Tongue (tissue), 2 donors: ENCODE measurements around the gene CDH23. TPM values are rescaled to one million over a fixed set of nuclear protein-coding genes. Genes with fewer than 3 reads are reported as not detected.

Experiments
- DNase-seq: peaks from one replicate; pipeline ENCODE4 v3.0.0-alpha.2; 2015
- total RNA-seq: library from RNA; depleted of rRNA; stranded (reverse); fragments of >200 nt; gene quantifications from one replicate; pipeline ENCODE4 v1.2.3, GENCODE V29; 2014

The CDH23 gene
- total RNA-seq, 1 donor from 2014 or later, result 12.2 TPM

DNA sequence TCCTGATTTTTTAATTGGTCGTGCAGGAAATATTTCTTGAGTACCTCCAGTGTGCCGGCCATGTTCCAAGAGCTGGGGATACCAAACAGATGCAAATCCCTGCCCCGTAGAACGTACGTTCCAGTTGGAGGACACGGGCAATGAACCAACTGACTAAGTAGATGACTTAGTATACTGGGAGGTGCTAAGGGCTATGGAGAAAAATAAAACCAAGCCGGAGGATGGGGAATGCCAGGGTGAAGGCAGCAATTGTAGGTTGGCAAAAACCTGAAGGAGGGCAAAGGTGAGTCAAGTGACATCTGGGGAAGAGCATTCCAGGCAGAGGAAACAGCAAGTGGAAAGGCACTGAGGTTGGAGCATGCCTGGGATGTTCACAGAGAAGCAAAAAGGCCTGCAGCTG lies 383.4 kb downstream of the CDH23 start:
- no peak for DNase-seq

GRCh38 chr10:71780719-71781118 lies 384.0 kb downstream of the CDH23 start:
- DNase-seq, result no peak

- DNase-seq, result no peak
These were observed 385.6 kb downstream of the CDH23 start for GRCh38 chr10:71782221-71782916.

DNA sequence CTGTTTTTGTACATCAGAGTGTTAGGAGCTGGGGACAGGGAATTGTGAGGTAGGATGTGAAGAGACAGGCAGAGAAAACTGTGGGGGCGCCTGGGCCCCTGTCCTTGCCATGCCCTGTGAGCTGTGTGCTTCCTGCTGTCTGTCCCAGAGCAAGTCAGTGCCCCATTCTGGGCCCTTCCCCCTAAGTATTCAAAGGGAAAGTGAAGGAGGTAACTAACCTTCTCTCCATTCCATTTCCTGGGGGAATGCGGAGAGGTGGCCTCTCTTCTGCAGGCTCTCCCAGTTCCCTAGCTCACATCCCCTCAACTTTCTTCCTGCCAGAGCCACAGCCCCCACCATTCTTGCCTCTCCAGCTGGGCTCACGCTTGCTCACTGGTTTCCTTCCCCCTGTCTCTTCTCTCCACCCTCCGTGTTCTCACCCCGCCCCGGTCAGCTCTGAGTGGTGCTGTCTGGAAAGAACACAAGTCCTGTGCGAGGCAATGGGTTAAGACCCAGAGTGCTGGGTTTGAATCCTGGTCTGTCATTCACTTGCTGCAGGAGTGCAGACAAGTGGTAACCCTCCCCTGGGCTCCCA lies 386.3 kb downstream of the CDH23 start:
- no peak for DNase-seq

GRCh38 chr10:71783917-71784678 lies 387.4 kb downstream of the CDH23 start:
- DNase-seq, result no peak

DNA sequence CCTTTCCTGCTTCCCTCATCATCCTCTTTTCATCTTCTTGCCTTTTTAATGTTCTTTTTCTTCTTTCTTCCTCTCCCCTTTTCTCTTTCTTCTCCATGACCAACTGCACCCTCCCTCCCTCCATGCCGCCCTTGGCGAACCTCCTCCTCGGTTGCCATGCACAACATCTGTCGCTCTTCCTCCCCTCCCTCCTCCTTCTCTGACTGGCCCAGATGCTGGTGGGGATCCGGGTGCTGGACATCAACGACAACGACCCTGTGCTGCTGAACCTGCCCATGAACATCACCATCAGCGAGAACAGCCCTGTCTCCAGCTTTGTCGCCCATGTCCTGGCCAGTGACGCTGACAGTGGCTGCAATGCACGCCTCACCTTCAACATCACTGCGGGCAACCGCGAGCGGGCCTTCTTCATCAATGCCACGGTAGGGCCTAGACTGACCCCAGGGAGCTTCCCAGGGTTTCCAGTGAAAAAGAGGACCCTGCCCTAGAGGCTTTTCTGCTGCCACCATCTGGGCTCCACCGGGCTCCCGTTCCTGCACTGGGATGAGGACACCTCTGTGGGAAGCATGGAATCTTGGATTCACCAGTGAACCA lies 388.1 kb downstream of the CDH23 start:
- DNase-seq, result no peak

- DNase-seq, result no peak
These were observed 392.2 kb downstream of the CDH23 start for GRCh38 chr10:71788954-71789353.

DNA sequence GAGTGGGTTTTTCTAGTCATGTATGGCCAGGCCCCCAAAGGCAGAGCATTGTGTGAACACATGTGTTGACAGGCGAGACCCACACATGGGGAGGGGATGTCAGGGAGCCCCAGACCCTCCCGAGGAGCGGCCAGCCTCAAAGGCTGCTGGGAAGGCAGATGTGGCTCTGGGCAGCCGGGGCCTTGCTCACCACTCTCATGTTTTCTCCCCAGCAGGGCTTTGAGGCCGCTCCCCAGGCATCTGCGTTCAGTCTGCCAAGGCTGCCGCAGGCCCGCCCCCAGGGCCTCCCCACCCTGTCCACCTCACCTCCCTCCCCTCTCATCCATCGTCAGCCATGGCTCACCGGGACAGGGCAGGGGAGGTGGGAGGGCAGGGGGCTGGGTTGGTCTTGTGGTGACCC lies 393.2 kb downstream of the CDH23 start:
- no peak for DNase-seq

DNA sequence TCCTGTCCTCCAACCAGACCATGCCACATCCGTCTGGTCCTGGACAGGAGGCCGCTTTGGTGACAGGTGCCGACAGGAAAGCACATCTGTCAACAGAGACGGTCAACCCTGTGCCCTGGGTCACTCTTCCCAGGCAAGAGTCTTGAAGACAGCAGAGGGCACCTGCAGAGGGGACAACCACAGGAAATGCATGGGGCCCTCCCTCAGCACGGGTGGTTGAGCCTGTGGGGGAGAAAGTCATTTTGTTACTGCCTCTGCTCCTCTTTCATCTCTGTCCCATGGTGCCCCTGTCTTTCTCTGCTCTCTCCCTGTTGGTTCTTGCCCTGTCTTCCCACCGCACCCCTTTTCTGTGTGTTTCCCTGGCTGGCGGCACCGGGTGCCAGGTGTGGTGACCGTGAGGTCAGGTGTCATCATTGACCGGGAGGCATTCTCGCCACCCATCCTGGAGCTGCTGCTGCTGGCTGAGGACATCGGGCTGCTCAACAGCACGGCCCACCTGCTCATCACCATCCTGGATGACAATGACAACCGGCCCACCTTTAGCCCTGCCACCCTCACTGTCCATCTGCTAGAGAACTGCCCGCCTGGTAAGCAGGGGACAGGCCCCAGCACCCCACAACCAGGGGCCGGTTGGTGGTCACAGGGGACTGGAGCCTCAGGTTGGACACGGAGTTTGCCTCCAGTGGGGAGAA lies 394.2 kb downstream of the CDH23 start:
- no peak for DNase-seq

- DNase-seq, result peak; percentile 76
These were observed 398.5 kb downstream of the CDH23 start for GRCh38 chr10:71795248-71795647.

DNA sequence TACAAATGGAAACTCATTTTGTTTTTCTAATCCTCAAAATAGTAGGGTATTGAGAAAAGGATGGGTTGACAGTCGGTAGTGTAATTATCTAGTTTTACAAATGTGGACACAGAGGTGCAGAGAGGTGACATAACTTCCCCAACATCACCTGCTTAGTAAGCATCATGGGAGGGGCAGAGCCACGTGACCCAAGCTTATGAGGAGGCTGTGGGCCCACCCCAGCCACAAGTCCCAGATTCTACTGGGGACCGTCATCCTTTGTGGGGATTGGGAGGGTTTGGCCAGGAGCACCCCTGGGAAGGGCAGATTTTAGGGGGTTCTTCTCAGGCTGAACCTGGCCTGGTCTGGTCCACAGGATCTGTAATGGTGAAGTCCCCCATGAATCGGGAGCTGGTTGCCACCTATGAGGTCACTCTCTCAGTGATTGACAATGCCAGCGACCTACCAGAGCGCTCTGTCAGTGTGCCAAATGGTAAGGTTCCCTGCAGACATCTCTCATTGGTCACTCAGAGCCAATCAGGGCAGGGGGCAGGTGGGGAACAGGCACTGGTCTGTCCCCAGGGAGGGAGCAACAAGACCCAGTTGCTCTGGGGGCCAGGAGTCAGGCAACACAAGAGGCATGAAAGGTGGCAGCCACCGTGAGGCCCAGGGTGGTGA lies 400.2 kb downstream of the CDH23 start:
- no peak for DNase-seq

DNA sequence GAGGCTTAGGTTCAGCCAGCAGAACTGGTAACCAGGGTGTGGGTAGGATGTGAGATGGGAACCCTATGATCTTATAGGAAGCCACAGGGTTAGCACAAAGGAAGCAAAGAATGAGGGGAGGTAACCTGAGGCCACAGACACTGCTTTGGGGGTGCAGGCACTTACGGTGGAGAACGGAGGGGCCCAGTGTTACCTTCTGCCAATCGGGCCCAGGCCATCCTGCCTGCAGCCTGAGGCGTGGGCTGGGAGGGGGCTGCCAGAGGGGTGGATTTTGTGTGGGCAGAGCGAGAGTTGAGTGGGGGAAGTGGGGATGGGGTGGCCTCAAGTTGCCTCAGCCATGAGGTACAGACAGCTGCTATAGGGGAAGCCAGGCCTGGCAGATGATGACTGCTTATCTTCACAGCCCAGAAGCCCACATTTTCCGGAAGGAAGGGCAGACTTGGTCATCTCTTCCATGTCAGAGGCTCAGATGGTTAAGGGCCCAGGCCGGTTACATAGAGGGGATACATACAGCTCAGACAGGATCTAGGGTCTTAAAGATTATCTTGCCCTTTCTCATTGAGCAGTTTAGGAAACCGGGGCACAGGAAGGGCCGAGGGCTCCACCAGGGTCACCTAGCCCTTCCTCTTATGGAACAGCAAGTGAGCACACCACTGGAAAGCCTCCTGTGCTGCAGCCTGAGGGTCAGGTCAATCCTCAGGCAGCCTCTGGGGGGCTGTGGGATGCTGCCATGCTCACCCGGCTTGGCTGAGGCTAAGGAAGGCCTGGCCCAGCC lies 401.0 kb downstream of the CDH23 start:
- no peak for DNase-seq

- no peak for DNase-seq
These were observed 401.5 kb downstream of the CDH23 start for GRCh38 chr10:71798308-71798624.

DNA sequence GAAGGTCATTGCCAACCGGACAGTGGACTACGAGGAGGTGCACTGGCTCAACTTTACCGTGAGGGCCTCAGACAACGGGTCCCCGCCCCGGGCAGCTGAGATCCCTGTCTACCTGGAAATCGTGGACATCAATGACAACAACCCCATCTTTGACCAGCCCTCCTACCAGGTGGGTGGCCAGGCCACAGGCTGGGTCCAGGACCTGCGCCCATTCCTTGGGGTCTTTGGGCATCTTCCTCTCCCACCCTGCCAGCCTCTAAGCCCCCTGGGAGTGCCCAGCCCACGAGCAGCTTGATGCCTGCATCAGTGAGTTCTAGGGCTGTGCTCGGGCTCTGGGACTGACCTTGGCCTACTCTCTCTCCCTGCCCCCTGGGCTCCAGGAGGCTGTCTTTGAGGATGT lies 402.4 kb downstream of the CDH23 start:
- no peak for DNase-seq

DNA sequence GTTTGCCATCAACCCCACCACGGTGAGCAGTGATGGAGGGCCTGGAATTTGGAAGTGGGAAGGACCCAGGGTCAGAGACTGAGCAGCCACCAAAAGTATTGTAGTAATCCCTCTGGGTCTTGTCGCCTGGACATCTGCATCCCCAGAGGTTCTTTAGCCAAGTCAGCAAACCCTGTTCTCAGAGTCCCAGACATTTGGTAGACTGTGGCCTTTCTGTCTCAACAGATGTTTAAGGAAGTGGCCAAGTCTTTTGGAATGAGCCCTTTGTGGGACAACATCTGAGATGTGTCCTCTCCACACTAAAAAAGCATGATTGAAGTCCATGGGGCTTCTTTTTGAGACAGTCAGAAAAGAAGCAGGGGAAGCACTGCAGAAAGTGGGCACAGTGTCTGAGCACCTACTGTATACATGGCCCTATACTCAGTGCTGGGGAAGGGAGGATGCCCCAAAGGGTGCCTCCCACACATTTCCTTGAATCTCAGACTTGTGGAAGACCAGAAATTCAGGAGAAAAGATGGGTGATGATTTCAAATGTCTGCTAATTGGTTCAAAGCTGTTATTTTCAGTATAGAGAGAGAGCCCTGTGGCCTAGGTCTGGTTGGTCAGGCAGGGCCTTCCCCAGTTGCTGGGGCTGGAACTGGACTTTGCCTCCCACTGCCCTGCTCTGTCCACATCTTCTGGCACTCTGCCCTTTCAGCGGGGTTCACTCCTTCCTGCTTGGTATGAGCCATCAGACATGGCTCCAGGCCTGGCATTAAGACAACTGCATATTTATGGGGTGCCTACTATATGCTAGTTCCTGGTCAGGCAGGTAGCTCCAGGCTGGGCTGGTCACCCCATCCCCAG lies 403.1 kb downstream of the CDH23 start:
- DNase-seq, result no peak

GRCh38 chr10:71801361-71801760 lies 404.6 kb downstream of the CDH23 start:
- DNase-seq, result no peak

GRCh38 chr10:71802235-71802634 lies 405.5 kb downstream of the CDH23 start:
- no peak for DNase-seq

DNA sequence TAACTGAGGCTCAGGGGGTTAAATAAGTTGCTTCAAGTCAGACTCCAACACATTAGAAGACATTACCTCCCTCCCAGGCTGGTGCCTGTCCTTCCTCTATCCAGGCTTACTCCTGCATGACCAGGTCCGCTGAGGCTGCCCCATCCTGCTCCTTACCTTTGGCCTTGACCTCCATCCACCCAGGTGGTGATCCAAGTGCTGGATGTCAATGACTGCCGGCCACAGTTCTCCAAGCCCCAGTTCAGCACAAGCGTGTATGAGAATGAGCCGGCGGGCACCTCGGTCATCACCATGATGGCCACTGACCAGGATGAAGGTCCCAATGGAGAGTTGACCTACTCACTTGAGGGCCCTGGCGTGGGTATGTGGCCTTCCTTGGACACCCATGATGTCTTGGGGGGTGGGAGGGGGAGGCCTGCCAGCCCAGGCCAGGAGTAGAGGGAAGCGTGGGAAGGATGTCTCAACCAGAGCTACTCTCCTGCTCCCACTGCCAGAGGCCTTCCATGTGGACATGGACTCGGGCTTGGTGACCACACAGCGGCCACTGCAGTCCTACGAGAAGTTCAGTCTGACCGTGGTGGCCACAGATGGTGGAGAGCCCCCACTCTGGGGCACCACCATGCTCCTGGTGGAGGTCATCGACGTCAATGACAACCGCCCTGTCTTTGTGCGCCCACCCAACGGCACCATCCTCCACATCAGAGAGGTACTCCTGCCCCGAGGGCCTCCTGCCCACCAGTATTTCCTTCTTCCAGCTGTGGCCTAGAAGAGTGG lies 406.2 kb downstream of the CDH23 start:
- DNase-seq, result no peak

GRCh38 chr10:71804077-71804476 lies 407.4 kb downstream of the CDH23 start:
- no peak for DNase-seq
